Lower lobe of right lung (tissue), 2 donors: ENCODE measurements around the gene NAALADL2. TPM values are rescaled to one million over a fixed set of nuclear protein-coding genes. Genes with fewer than 3 reads are reported as not detected.

Experiments
- ATAC-seq, 2 donors: fragments of 200-7000 bp; cut with Tn5 transposase; one replicate each; pipeline ENCODE4 v1.9.1; 2020 to 2022; ENCODE audit warnings: mild to moderate bottlenecking in 2 of 2, moderate library complexity in 2 of 2
- DNase-seq: peaks from one replicate; pipeline ENCODE4 v3.0.0-alpha.2; 2020
- H3K27ac ChIP-seq: fragments of 200-600 bp; one replicate; pipeline ENCODE4 v1.8.0; 2022
- H3K27me3 ChIP-seq: fragments of 200-600 bp; one replicate; pipeline ENCODE4 v1.8.0; 2022; ENCODE audit warnings: low read depth
- H3K36me3 ChIP-seq: fragments of 200-600 bp; one replicate; pipeline ENCODE4 v1.8.0; 2022; ENCODE audit warnings: mild to moderate bottlenecking
- H3K4me1 ChIP-seq: fragments of 200-600 bp; one replicate; pipeline ENCODE4 v1.8.0; 2022
- H3K4me3 ChIP-seq: fragments of 200-600 bp; one replicate; pipeline ENCODE4 v1.8.0; 2022; ENCODE audit warnings: mild to moderate bottlenecking
- H3K9me3 ChIP-seq: fragments of 200-600 bp; one replicate; pipeline ENCODE4 v1.8.0; 2022
- intact Hi-C: fragments of 100-400 bp; cut with DNase I; formaldehyde crosslinking; loops from one replicate; pipeline ENCODE4 v1.11.0; 2022
- total RNA-seq: library from RNA; stranded (reverse); fragmentation: NEBNext Ultra II Directional; extraction: Animal tissue kit (Norgen Biotek cat#: 25700); gene quantifications from one replicate; pipeline ENCODE4 v1.2.1, GENCODE V29; 2021
- TF ChIP-seq, protein P1 (sequence below): fragments of 200-600 bp; IDR thresholded peaks from one replicate; pipeline ENCODE4 v1.8.0; 2022; ENCODE audit warnings: antibody characterized with exemption, mild to moderate bottlenecking
- donor health status: DM: no; HTN: yes; CAD: no; lungs with severe emphysema.

Gene NAALADL2
- total RNA-seq, 1 donor from 2014 or later, result 9.8 TPM

DNA sequence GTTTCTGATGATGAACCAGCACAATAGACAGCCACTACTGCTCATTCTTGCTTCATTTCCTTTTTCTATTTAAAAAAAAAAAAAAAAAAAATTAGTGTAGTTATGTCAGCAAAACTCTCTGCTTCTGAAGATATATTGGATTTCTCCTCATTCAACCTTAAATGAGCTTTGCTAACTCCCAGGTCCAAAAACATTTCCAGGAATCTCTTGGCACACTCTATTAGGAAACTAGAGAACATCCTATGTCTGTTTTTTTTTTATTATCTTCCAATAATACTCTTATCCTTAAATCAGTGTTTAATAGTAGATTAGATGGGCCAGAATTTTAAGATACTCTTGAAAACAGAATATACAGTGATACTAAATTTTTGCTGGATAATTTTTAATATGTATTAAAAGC, 398.0 kb downstream of the NAALADL2 start:
- Histone ChIP-seq H3K27ac (no peak overlapping the region), H3K27me3 (no peaks in the 10 kb centered on the region), H3K4me3 (no peak overlapping the region), H3K4me1 (no peaks in the 10 kb centered on the region), H3K36me3 (no peaks in the 10 kb centered on the region), H3K9me3 (no peaks in the 10 kb centered on the region)
- ATAC-seq, result no peak
- intact Hi-C loops, result no loop called here
- no peak for DNase-seq
- TF ChIP-seq, protein P1, sequence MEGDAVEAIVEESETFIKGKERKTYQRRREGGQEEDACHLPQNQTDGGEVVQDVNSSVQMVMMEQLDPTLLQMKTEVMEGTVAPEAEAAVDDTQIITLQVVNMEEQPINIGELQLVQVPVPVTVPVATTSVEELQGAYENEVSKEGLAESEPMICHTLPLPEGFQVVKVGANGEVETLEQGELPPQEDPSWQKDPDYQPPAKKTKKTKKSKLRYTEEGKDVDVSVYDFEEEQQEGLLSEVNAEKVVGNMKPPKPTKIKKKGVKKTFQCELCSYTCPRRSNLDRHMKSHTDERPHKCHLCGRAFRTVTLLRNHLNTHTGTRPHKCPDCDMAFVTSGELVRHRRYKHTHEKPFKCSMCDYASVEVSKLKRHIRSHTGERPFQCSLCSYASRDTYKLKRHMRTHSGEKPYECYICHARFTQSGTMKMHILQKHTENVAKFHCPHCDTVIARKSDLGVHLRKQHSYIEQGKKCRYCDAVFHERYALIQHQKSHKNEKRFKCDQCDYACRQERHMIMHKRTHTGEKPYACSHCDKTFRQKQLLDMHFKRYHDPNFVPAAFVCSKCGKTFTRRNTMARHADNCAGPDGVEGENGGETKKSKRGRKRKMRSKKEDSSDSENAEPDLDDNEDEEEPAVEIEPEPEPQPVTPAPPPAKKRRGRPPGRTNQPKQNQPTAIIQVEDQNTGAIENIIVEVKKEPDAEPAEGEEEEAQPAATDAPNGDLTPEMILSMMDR, result no peak

DNA sequence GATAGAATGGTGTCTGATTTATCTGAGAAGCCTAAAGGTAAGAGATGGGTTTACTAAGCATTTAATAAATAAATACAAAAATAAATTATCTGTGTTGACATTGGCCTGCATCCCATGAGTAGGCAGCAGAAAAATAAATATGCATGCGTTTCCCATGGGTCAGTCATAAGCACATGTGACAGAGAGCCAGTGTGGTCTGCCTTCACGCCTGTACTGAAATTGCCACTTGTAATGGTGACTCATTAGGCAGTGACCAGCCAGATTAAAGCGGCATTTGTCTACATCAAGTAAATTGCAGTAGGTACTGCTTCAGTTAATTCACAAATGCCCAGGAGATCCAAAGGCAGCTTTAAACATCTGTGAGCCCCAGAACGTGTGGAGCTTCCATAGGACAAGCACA, 399.6 kb downstream of the NAALADL2 start:
- ATAC-seq (peak in 1 of 2 donors; percentile 36), DNase-seq (no peak)
- intact Hi-C loops, result no loop called here
- Histone ChIP-seq H3K9me3 (no peaks in the 10 kb centered on the region), H3K27me3 (no peaks in the 10 kb centered on the region), H3K36me3 (no peaks in the 10 kb centered on the region), H3K4me3 (no peak overlapping the region), H3K4me1 (no peaks in the 10 kb centered on the region), H3K27ac (no peak overlapping the region)
- TF ChIP-seq, protein P1, result no peak

DNA sequence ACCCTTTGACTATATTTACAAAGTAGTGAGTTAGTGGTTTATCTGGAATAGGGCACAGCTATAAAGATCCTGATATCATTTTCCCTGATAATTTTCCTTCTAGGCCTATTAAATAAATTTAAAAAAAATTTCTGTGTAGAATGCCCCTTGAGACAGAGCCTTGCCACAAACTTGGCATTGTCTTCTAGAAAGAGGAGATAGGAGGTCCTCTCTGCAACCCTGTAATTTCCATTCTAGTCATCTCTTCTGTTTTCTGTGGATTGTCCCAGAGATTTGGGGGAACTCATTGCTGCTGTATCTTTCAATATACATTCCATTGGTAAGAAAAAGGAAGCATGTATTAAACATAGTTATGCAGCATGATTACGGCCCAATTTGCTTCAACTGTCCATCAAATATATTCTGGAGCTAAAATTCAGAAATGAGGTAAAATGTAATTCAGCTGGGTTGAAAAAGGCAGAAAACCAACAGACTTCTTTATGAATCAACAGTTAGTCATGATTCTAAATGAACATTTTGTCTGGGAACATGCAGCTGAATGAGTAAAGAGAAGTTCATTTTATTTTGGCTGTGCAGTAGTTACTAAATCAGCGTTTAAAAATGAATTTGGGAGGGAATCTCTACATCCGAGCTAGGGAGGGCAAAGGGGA, 401.1 kb downstream of the NAALADL2 start:
- no peaks in the 10 kb centered on the region for H3K4me1 ChIP-seq
- TF ChIP-seq, protein P1, result no peak
- H3K27me3 ChIP-seq, result no peaks in the 10 kb centered on the region
- H3K4me3 ChIP-seq, result no peak overlapping the region
- intact Hi-C loops, result no loop called here
- ATAC-seq (no peak), DNase-seq (no peak)
- H3K36me3 ChIP-seq, result no peaks in the 10 kb centered on the region
- H3K27ac ChIP-seq, result no peak overlapping the region
- no peaks in the 10 kb centered on the region for H3K9me3 ChIP-seq

DNA sequence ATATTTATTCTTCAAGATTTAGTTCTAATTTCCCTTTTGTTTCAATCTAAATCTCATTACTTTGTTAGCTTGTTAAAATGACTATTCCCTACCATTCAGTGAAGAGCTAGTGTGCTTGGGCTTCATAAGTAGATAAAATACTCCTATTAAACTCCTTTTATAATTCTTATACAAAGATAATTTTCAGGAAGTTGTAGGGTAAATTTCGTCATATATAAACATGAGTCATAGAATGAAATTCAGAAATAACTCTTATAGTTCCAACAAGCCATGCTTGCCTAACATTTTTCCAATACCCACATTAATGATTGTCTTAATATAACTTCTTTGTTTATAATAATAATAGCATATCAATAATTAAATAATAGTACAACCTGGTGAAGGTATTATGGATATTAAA, 407.3 kb downstream of the NAALADL2 start:
- no peaks in the 10 kb centered on the region for H3K9me3 ChIP-seq
- intact Hi-C loops, result no loop called here
- H3K36me3 ChIP-seq, result no peaks in the 10 kb centered on the region
- TF ChIP-seq, protein P1, result no peak
- no peak for ATAC-seq
- no peak overlapping the region for H3K4me3 ChIP-seq
- no peaks in the 10 kb centered on the region for H3K4me1 ChIP-seq
- H3K27me3 ChIP-seq, result no peaks in the 10 kb centered on the region
- no peak for DNase-seq
- H3K27ac ChIP-seq, result no peak overlapping the region

DNA sequence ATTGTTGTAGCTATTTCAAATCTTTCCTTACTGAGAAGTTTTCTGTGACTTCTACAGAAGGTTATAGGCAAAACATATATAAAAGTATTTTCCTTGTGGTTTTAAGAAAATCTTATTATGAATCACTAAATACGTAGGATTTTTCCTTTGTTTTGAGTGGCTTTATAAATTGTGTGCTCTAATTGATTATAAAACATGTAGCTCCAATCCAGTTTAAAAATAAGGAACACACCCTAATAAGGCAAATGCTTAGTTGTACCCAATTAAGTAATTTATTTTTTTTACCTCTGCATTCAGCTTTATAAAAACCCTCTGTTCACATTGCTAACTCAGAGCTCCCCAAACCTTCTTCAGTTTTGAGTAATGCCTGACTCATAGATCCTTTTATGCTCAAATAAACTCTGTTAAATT, 408.0 kb downstream of the NAALADL2 start:
- Histone ChIP-seq H3K27ac (no peak overlapping the region), H3K36me3 (no peaks in the 10 kb centered on the region), H3K27me3 (no peaks in the 10 kb centered on the region), H3K4me3 (no peak overlapping the region), H3K4me1 (no peaks in the 10 kb centered on the region), H3K9me3 (no peaks in the 10 kb centered on the region)
- intact Hi-C loops, result no loop called here
- TF ChIP-seq, protein P1, result no peak
- DNase-seq (no peak), ATAC-seq (no peak)
